GM23338 (cell line): ENCODE results near the gene CD44. TPM values are rescaled to one million over a fixed set of nuclear protein-coding genes. Genes with fewer than 3 reads are reported as not detected.

Experiments
- ATAC-seq: fragments of 200-7000 bp; cut with Tn5 transposase; 3 replicates; pipeline ENCODE4 v1.9.1; 2020
- DNase-seq: peaks from one replicate; pipeline ENCODE4 v3.0.0-alpha.2; 2015; ENCODE audit warnings: low spot score
- H2AFZ ChIP-seq: fragments of 200-600 bp; sonication (generic); 2 replicates; pipeline ENCODE4 v1.8.0; 2016; ENCODE audit warnings: antibody characterized with exemption, mild to moderate bottlenecking, moderate library complexity
- H3F3A ChIP-seq: fragments of 200-600 bp; sonication (generic); replicated peaks from 2 replicates; pipeline ENCODE4 v1.8.0; 2017; ENCODE audit warnings: antibody characterized with exemption, mixed run types, low read depth
- H3K27ac ChIP-seq: fragments of 200-600 bp; sonication (generic); 2 replicates; pipeline ENCODE4 v1.6.1; 2016; ENCODE audit warnings: low read depth
- H3K27me3 ChIP-seq: fragments of 200-600 bp; sonication (generic); 2 replicates; pipeline ENCODE4 v1.8.0; 2016; ENCODE audit warnings: mild to moderate bottlenecking, mixed run types, moderate library complexity; ENCODE audit not compliant: insufficient read depth
- H3K36me3 ChIP-seq: fragments of 200-600 bp; sonication (generic); 2 replicates; pipeline ENCODE4 v1.8.0; 2016; ENCODE audit warnings: mild to moderate bottlenecking; ENCODE audit not compliant: insufficient read depth
- H3K4me1 ChIP-seq: fragments of 200-600 bp; sonication (generic); 2 replicates; pipeline ENCODE4 v1.8.0; 2016; ENCODE audit warnings: mild to moderate bottlenecking, moderate library complexity; ENCODE audit not compliant: insufficient read depth
- H3K4me2 ChIP-seq: fragments of 200-600 bp; sonication (generic); 2 replicates; pipeline ENCODE4 v1.7.1; 2017; ENCODE audit warnings: mixed run types
- H3K4me3 ChIP-seq: fragments of 200-600 bp; sonication (generic); 2 replicates; pipeline ENCODE4 v1.6.1; 2016; ENCODE audit warnings: mixed run types
- H3K79me2 ChIP-seq: fragments of 200-600 bp; sonication (generic); replicated peaks from 2 replicates; pipeline ENCODE4 v1.8.0; 2017; ENCODE audit warnings: mild to moderate bottlenecking; ENCODE audit not compliant: insufficient read depth
- H3K9me2 ChIP-seq: fragments of 200-600 bp; sonication (generic); 2 replicates; pipeline ENCODE4 v1.8.0; 2017; ENCODE audit not compliant: insufficient read depth
- H4K20me1 ChIP-seq: fragments of 200-600 bp; sonication (generic); replicated peaks from 2 replicates; pipeline ENCODE4 v1.8.0; 2017; ENCODE audit warnings: mild to moderate bottlenecking; ENCODE audit not compliant: insufficient read depth
- H3K27ac Mint-ChIP-seq: 2 replicates; pipeline ENCODE4 v1.8.0; 2020; ENCODE audit warnings: inconsistent platforms, mild to moderate bottlenecking, moderate library complexity, mixed read lengths
- H3K27me3 Mint-ChIP-seq: 3 replicates; pipeline ENCODE4 v1.8.0; 2022; ENCODE audit warnings: low read depth, mild to moderate bottlenecking, moderate library complexity, mixed read lengths, inconsistent platforms; ENCODE audit not compliant: insufficient read depth, poor library complexity
- H3K36me3 Mint-ChIP-seq: 3 replicates; pipeline ENCODE4 v1.8.0; 2021; ENCODE audit warnings: low read depth, mild to moderate bottlenecking, inconsistent platforms, moderate library complexity, mixed read lengths
- H3K4me1 Mint-ChIP-seq: 3 replicates; pipeline ENCODE4 v1.8.0; 2020; ENCODE audit warnings: mild to moderate bottlenecking, inconsistent platforms, mixed read lengths
- H3K4me3 Mint-ChIP-seq: 3 replicates; pipeline ENCODE4 v1.8.0; 2021; ENCODE audit warnings: moderate library complexity, mild to moderate bottlenecking, inconsistent platforms, mixed read lengths
- H3K9me3 Mint-ChIP-seq: 3 replicates; pipeline ENCODE4 v1.8.0; 2020; ENCODE audit warnings: moderate library complexity, mild to moderate bottlenecking, inconsistent platforms, mixed read lengths
- CREB1 ChIP-seq: fragments of 250-450 bp; sonication (Bioruptor Pico); IDR thresholded peaks from 2 replicates; pipeline ENCODE4 v1.5.0; 2020; ENCODE audit warnings: low read depth, mild to moderate bottlenecking, moderate library complexity
- CTCF ChIP-seq, 2 experiments: fragments of 200-600 bp in 1 of 2; sonication (generic) in 1 of 2; conservative IDR thresholded peaks; 2 replicates each; pipeline versions ENCODE4 v1.5.1 to v1.6.1; 2016 to 2017; ENCODE audit warnings: antibody characterized with exemption in 2 of 2, low read depth in 2 of 2, mild to moderate bottlenecking in 2 of 2, moderate library complexity in 1 of 2
- ETS1 ChIP-seq: IDR thresholded peaks from 2 replicates; pipeline ENCODE4 v1.6.1; 2016; ENCODE audit warnings: antibody characterized with exemption
- EZH2 ChIP-seq: fragments of 200-600 bp; sonication (generic); IDR thresholded peaks from one replicate; pipeline ENCODE4 v1.8.0; 2017; ENCODE audit warnings: antibody characterized with exemption, mild to moderate bottlenecking, low read depth; ENCODE audit not compliant: unreplicated experiment
- EZH2phosphoT487 ChIP-seq: fragments of 200-600 bp; sonication (generic); IDR thresholded peaks from one replicate; pipeline ENCODE4 v1.8.1; 2018; ENCODE audit warnings: antibody characterized with exemption; ENCODE audit not compliant: unreplicated experiment
- JUNB ChIP-seq: IDR thresholded peaks from one replicate; pipeline ENCODE4 v1.6.1; 2016; ENCODE audit warnings: antibody characterized with exemption; ENCODE audit not compliant: unreplicated experiment
- NANOG ChIP-seq: IDR thresholded peaks from 2 replicates; pipeline ENCODE4 v1.6.1; 2016; ENCODE audit warnings: antibody characterized with exemption, borderline replicate concordance
- POLR2AphosphoS5 ChIP-seq: IDR thresholded peaks from 2 replicates; pipeline ENCODE4 v1.6.1; 2016; ENCODE audit warnings: antibody characterized with exemption, low read depth
- REST ChIP-seq: IDR thresholded peaks from one replicate; pipeline ENCODE4 v1.6.1; 2018; ENCODE audit warnings: antibody characterized with exemption; ENCODE audit not compliant: unreplicated experiment
- STAT1 ChIP-seq: IDR thresholded peaks from one replicate; pipeline ENCODE4 v1.6.1; 2016; ENCODE audit warnings: antibody characterized with exemption; ENCODE audit not compliant: unreplicated experiment
- ZNF114 ChIP-seq: fragments of 250-450 bp; sonication (Bioruptor Pico); IDR thresholded peaks from 2 replicates; pipeline ENCODE4 v1.5.0; 2020; ENCODE audit warnings: mild to moderate bottlenecking, moderate library complexity
- ZNF331 ChIP-seq: fragments of 250-450 bp; sonication (Bioruptor Pico); IDR thresholded peaks from 2 replicates; pipeline ENCODE4 v1.5.0; 2020; ENCODE audit warnings: low read depth, mild to moderate bottlenecking, moderate library complexity
- ZNF462 ChIP-seq: fragments of 250-450 bp; sonication (Bioruptor Pico); IDR thresholded peaks from 2 replicates; pipeline ENCODE4 v1.5.0; 2020; ENCODE audit warnings: mild to moderate bottlenecking, moderate library complexity
- polyA plus RNA-seq: library from polyadenylated mRNA; unstranded; fragments of >200 nt; fragmentation: Nextera tagmentation; extraction: Ambion mirVana; gene quantifications from 2 replicates; pipeline ENCODE4 v1.2.1, GENCODE V29; 2016
- total RNA-seq: library from RNA; depleted of rRNA; stranded (reverse); fragments of >200 nt; shearing (Covaris generic); gene quantifications from 2 replicates; pipeline ENCODE4 v1.2.3, GENCODE V29; 2014

CD44 gene
- total and polyA plus RNA-seq, 2 experiments from 2014 or later: 4.0 to 10.1 TPM

- Mint-ChIP-seq H3K27ac (peak overlapping the region; percentile 63; the same call in 1 of the 2 replicates), H3K4me1 (peaks cover 7% of the 10 kb centered on the region; the same call in 2 of the 3 replicates), H3K36me3 (no peaks in the 10 kb centered on the region), H3K9me3 (no peaks in the 10 kb centered on the region), H3K27me3 (peaks cover 3% of the 10 kb centered on the region), H3K4me3 (no peak overlapping the region)
- H3F3A ChIP-seq: no peaks in the 10 kb centered on the region
- no peak overlapping the region for H3K4me3 ChIP-seq
- ATAC-seq: no peak
- no peaks in the 10 kb centered on the region for H3K27me3 ChIP-seq
- H3K79me2 ChIP-seq: no peaks in the 10 kb centered on the region
- H3K36me3 ChIP-seq: no peaks in the 10 kb centered on the region
- H3K9me2 ChIP-seq: no peaks in the 10 kb centered on the region
- H4K20me1 ChIP-seq: no peaks in the 10 kb centered on the region
- no peak for DNase-seq
- H3K4me1 ChIP-seq: peaks cover 3% of the 10 kb centered on the region
- H2AFZ ChIP-seq: no peak overlapping the region
- H3K27ac ChIP-seq: no peak overlapping the region
- no peak for TF ChIP-seq EZH2
- no peak for TF ChIP-seq JUNB
- TF ChIP-seq NANOG: no peak
- TF ChIP-seq EZH2phosphoT487: no peak
- TF ChIP-seq REST: no peak
- no peak for TF ChIP-seq CREB1 (CRISPR knock-in tag)
- TF ChIP-seq CTCF (conservative IDR thresholded peaks at IDR 0.05; ENCODE audit: low read depth in 2 of 2): no peak
- TF ChIP-seq ZNF331: no peak
- TF ChIP-seq ZNF462: no peak
- no peak for TF ChIP-seq STAT1
- no peak for TF ChIP-seq POLR2AphosphoS5
- TF ChIP-seq ZNF114 (CRISPR knock-in tag): no peak
- no peak for TF ChIP-seq ETS1
- no peak overlapping the region for H3K4me2 ChIP-seq
These were observed 46.7 kb downstream of the CD44 start for GRCh38 chr11:35185696-35186095.
